Transverse colon (tissue), 4 donors: ENCODE data around the gene ARNT2. TPM values are rescaled to one million over a fixed set of nuclear protein-coding genes. Genes with fewer than 3 reads are reported as not detected.

ENCODE experiments used
- DNase-seq: peaks from one replicate; pipeline ENCODE4 v3.0.0-alpha.2; 2019
- H3K27ac ChIP-seq, 4 donors: fragments of 200-600 bp; sonication (generic); 2 replicates each; pipeline ENCODE4 v1.5.1; 2016 to 2018; ENCODE audit warnings: inconsistent platforms in 4 of 4
- H3K27me3 ChIP-seq: fragments of 200-600 bp; sonication (generic); 2 replicates; pipeline ENCODE4 v1.5.1; 2017; ENCODE audit warnings: inconsistent platforms
- H3K36me3 ChIP-seq, 4 donors: fragments of 200-600 bp; sonication (generic); 2 replicates each; pipeline ENCODE4 v1.5.1; 2017 to 2019; ENCODE audit warnings: inconsistent platforms in 4 of 4
- H3K4me1 ChIP-seq, 4 donors: fragments of 200-600 bp; sonication (generic); 2 replicates each; pipeline ENCODE4 v1.5.1; 2017 to 2020; ENCODE audit warnings: inconsistent platforms in 4 of 4
- H3K4me3 ChIP-seq, 4 donors: fragments of 200-600 bp; sonication (generic); 1 replicate in 1 of 4; 2 replicates in 3 of 4; pipeline versions ENCODE4 v1.5.1 to v1.6.1; 2017 to 2019; ENCODE audit warnings: inconsistent platforms in 4 of 4
- H3K9me3 ChIP-seq, 2 donors: fragments of 200-600 bp; sonication (generic); 2 replicates each; pipeline ENCODE4 v1.5.1; 2017 to 2019; ENCODE audit warnings: inconsistent platforms in 2 of 2
- EP300 ChIP-seq: sonication (generic); formaldehyde crosslinking; IDR thresholded peaks from one replicate; pipeline ENCODE4 v1.6.1; 2017; ENCODE audit warnings: antibody characterized with exemption, low read depth
- POLR2A ChIP-seq: fragments of 450-650 bp; IDR thresholded peaks from one replicate; pipeline ENCODE4 v1.6.1; 2016; ENCODE audit warnings: antibody characterized with exemption, mild to moderate bottlenecking, moderate library complexity
- POLR2AphosphoS5 ChIP-seq, 3 donors: sonication (generic); formaldehyde crosslinking; IDR thresholded peaks; one replicate each; pipeline ENCODE4 v1.6.1; 2016; ENCODE audit warnings: antibody characterized with exemption in 3 of 3
- WGBS, 2 donors: methylation state at CpG; one replicate each; pipeline ENCODE4 v1.1.5; 2018; ENCODE audit warnings: low coverage in 1 of 2; 5-methylcytosine and 5-hydroxymethylcytosine counted together
- in situ Hi-C, 4 donors: fragments of 200-750 bp; cut with MboI; loops; one replicate each; pipeline versions ENCODE4 v1.15.0 to v1.15.1; 2017; ENCODE audit warnings: low sequenced_read_pairs in 3 of 4, low pct_ligation_motif_present in 1 of 4, low pct_unique_long_range_greater_than_20kb in 1 of 4
- intact Hi-C: fragments of 100-400 bp; cut with DNase I; formaldehyde crosslinking; loops from one replicate; pipeline ENCODE4 v1.15.1; 2023; ENCODE audit warnings: low total_unique reads
- total RNA-seq, 4 donors: library from RNA; depleted of rRNA; stranded (reverse); fragments of >200 nt; gene quantifications; one replicate each; pipeline ENCODE4 v1.1.0, GENCODE V29; 2016
- TF ChIP-seq, protein P1 (sequence below), 5 experiments: fragments of 200-600 bp in 3 of 5; fragments of 450-650 bp in 2 of 5; sonication (generic) in 3 of 5; IDR thresholded peaks; 1 replicate in 2 of 5; 2 replicates in 3 of 5; pipeline ENCODE4 v1.5.1; 2016 to 2017; ENCODE audit warnings: antibody characterized with exemption in 5 of 5, inconsistent platforms in 3 of 5, mild to moderate bottlenecking in 2 of 5, moderate library complexity in 1 of 5

Gene ARNT2
- total RNA-seq, 4 donors from 2014 or later = 1.9 to 4.0 (median 2.5) TPM; not detected in 1

DNA sequence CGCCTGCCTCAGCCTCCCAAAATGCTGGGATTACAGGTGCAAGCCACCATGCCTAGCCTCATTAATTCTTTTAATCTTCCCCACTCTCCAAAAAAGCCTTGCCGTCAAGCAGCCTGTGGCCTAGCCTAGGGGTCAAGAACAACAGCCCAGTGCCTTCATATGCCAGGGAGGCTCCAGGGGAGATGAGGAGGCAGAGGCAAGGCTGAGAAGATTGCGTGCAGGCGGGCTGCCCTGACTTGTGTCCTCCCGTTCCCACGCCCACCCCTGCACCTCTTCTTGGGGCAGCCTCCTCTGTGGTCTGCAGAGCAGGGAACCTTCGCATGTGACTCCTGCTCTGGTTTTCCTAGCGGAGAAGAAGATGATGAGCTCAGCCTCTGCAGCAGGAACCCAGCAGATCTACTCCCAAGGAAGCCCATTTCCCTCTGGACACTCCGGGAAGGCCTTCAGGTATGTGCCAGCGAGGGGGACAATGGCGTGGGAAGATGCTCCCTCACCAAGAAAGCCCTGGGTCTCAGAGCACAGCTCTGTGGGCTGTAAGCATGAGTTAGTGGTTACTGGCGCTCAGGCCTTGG is 172.4 kb downstream of the ARNT2 start:
- Histone ChIP-seq H3K27ac (no peak overlapping the region), H3K9me3 (no peaks in the 10 kb centered on the region), H3K4me1 (peaks cover 0 to 3% (median 0%) of the 10 kb centered on the region in 4 donors), H3K36me3 (no peaks in the 10 kb centered on the region), H3K27me3 (no peaks in the 10 kb centered on the region), H3K4me3 (no peak overlapping the region)
- WGBS, 2 donors = 87 to 100% methylated on average over 1 to 12 of the region's 12 CpGs
- intact Hi-C loops (no loop called here), in situ Hi-C loops (no loop called here)
- TF ChIP-seq, protein P1, sequence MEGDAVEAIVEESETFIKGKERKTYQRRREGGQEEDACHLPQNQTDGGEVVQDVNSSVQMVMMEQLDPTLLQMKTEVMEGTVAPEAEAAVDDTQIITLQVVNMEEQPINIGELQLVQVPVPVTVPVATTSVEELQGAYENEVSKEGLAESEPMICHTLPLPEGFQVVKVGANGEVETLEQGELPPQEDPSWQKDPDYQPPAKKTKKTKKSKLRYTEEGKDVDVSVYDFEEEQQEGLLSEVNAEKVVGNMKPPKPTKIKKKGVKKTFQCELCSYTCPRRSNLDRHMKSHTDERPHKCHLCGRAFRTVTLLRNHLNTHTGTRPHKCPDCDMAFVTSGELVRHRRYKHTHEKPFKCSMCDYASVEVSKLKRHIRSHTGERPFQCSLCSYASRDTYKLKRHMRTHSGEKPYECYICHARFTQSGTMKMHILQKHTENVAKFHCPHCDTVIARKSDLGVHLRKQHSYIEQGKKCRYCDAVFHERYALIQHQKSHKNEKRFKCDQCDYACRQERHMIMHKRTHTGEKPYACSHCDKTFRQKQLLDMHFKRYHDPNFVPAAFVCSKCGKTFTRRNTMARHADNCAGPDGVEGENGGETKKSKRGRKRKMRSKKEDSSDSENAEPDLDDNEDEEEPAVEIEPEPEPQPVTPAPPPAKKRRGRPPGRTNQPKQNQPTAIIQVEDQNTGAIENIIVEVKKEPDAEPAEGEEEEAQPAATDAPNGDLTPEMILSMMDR (IDR thresholded peaks at IDR 0.05) = no peak
- no peak for TF ChIP-seq POLR2A
- TF ChIP-seq POLR2AphosphoS5 (IDR thresholded peaks at IDR 0.05) = no peak
- TF ChIP-seq EP300 = no peak
- DNase-seq = no peak

DNA sequence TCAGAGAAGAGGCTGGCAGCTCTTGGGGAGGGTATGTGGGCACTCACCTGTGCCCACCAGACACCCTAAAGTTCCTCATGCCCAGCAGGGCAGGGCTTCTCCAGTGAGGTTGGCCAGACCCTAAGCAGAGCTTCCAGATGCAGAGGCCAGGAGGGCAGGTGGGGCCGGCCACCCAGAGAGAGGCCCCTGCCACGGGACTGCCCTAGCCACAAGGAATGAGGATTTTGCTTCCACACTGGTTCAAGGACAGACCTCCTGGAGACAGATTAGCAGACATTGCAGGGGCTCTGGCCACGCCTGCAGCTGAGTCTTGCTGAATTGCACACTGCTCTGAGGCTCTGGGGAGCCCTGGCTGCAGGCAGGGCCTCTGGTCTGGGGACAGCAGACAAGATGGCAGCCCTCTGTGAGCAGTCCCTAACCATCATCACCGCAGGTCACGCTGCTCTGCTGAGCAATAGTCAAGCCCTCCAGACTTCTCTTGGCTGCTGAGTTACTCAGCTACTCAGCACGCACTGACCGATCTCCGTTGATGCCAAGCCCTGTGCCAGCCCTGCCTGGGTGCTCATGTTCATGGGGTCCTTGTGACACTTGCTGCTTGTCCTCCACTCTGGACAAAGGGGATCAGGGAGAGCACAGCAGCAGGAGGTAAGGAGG is 173.5 kb downstream of the ARNT2 start:
- Histone ChIP-seq H3K4me3 (no peak overlapping the region), H3K4me1 (peaks cover 0 to 3% (median 0%) of the 10 kb centered on the region in 4 donors), H3K27me3 (no peaks in the 10 kb centered on the region), H3K36me3 (no peaks in the 10 kb centered on the region), H3K27ac (no peak overlapping the region), H3K9me3 (no peaks in the 10 kb centered on the region)
- no peak for DNase-seq
- 93 to 100% methylated on average over 3 to 6 of the region's 8 CpGs for WGBS, 2 donors
- in situ Hi-C loops = no loop called here
- no peak for TF ChIP-seq POLR2A
- intact Hi-C loops = no loop called here

DNA sequence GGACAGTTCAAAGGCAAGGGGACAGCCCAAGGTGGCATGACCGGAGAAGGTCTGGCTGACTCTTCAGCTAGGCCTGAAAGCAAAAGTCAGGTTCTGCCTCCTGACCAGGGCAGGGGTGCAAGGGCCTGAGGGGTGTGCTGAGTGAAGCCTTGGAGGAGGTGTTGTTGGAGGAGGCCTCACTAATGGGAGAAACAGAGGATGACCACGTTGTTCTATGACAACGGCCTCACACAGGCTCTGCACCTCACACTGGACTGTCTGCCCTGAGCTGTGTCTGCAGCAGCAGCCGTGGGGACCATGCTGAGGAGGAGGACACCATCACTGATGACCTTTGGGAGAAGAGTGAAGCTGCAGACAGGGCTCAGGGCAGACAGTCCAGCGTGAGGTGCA is 174.0 kb downstream of the ARNT2 start:
- DNase-seq = no peak
- 40 to 71% methylated on average over 1 to 5 of the region's 5 CpGs for WGBS, 2 donors
- no peaks in the 10 kb centered on the region for H3K9me3 ChIP-seq
- H3K4me3 ChIP-seq = no peak overlapping the region
- in situ Hi-C loops (no loop called here), intact Hi-C loops (no loop called here)
- no peak overlapping the region for H3K27ac ChIP-seq
- no peaks in the 10 kb centered on the region for H3K36me3 ChIP-seq
- H3K4me1 ChIP-seq = peaks cover 0 to 3% (median 0%) of the 10 kb centered on the region in 4 donors
- no peaks in the 10 kb centered on the region for H3K27me3 ChIP-seq
- no peak for TF ChIP-seq EP300
- TF ChIP-seq POLR2AphosphoS5 (IDR thresholded peaks at IDR 0.05) = no peak
- no peak for TF ChIP-seq POLR2A

DNA sequence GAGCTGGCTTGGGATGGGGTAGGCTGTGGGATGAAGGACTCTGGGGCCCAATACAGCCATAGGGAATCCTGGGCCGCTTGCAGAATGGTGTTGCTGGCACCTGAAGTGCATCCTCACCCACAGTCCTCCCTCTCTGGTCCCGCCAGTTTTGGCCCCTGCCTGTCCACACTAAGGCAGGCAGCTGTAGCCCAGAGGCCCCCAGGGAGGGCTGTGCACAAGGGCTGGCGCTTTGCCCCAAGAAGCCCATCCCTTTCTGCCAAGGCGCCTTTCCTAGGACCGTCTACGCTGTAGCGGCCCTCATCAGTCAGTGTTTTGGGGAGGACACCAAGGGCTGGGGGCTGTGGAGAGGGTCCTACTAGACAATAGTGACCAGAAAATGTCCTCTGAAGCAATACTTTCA is 174.7 kb downstream of the ARNT2 start:
- H3K4me1 ChIP-seq = no peaks in the 10 kb centered on the region
- no peaks in the 10 kb centered on the region for H3K27me3 ChIP-seq
- intact Hi-C loops = no loop called here
- WGBS, 2 donors = 91% methylated on average over 7 of the region's 7 CpGs; no CpG with 5 or more reads in 1 of the 2 donors
- no peak overlapping the region for H3K4me3 ChIP-seq
- DNase-seq = no peak
- TF ChIP-seq POLR2A = no peak
- in situ Hi-C loops = no loop called here
- no peaks in the 10 kb centered on the region for H3K9me3 ChIP-seq
- H3K27ac ChIP-seq = no peak overlapping the region
- H3K36me3 ChIP-seq = no peaks in the 10 kb centered on the region

DNA sequence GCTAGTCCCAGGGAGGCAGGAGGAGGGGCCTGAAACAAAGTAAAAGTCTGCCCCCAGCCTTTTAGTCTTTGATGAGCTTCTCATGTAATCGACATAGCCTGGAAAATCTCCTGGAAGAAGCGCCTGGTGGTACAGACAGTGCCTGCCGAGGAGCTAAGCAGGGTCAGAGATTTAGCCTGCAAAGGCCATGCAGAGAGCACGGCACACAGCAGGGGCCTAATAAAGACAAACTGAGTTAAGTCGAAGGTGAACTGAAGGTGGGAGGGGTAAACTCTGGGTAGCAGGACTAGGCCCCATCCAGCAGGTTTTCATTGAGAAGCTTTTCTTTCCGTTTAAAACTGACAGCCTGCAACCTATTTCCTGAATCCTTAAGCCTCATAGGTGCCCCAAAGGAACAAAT is 175.4 kb downstream of the ARNT2 start:
- intact Hi-C loops = no loop called here
- H3K27me3 ChIP-seq = no peaks in the 10 kb centered on the region
- no peaks in the 10 kb centered on the region for H3K9me3 ChIP-seq
- in situ Hi-C loops = no loop called here
- TF ChIP-seq, protein P1 (IDR thresholded peaks at IDR 0.05) = no peak
- TF ChIP-seq POLR2AphosphoS5 (IDR thresholded peaks at IDR 0.05) = no peak
- no peak for TF ChIP-seq EP300
- no peak for TF ChIP-seq POLR2A
- H3K4me3 ChIP-seq = no peak overlapping the region
- no peaks in the 10 kb centered on the region for H3K4me1 ChIP-seq
- H3K27ac ChIP-seq = no peak overlapping the region
- WGBS, 2 donors = 77 to 80% methylated on average over 2 to 6 of the region's 6 CpGs
- no peak for DNase-seq
- no peaks in the 10 kb centered on the region for H3K36me3 ChIP-seq
